Measurements from ENCODE around the gene OR1I1.

- TF ChIP-seq CTCF (IDR thresholded peaks at IDR 0.05) = no peak
- no peak for TF ChIP-seq POLR2A (IDR thresholded peaks at IDR 0.05)
Measured at GRCh38 chr19:15114153-15114540, 32.1 kb downstream of the OR1I1 start.

Measured in testis (tissue), 2 donors.